Prostate gland (tissue), 2 donors: ENCODE measurements around the gene TEN1.

Experiments
- POLR2A ChIP-seq: fragments of 450-650 bp; IDR thresholded peaks from one replicate; pipeline ENCODE4 v1.6.1; 2016; ENCODE audit warnings: antibody characterized with exemption, mild to moderate bottlenecking
- TF ChIP-seq, protein P1 (sequence below), 4 experiments: fragments of 200-600 bp in 2 of 4; fragments of 450-650 bp in 2 of 4; sonication (generic) in 2 of 4; IDR thresholded peaks; 1 replicate in 3 of 4; 2 replicates in 1 of 4; pipeline ENCODE4 v1.5.1; 2016 to 2019; ENCODE audit warnings: antibody characterized with exemption in 4 of 4, mild to moderate bottlenecking in 2 of 4, moderate library complexity in 2 of 4

DNA sequence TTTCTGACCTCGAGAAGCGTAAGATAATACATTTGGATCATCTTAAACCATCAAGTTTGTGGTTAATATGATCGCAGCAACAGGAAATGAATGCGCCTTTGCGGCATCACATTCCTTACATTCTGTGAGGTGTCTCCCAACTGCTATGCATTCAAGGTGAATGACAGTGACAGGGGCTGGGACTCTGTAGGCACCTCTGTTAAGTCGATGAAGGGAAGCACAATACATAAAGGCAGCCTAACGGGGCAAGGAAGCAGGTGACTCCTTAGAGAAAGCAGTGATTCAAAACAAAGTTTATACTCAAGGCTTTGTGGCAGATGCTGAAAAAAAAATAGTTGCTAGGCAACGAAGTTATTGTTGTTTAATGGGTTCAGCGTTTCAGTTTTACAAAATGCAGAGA lies 69.7 kb downstream of the TEN1 start:
- TF ChIP-seq, protein P1, sequence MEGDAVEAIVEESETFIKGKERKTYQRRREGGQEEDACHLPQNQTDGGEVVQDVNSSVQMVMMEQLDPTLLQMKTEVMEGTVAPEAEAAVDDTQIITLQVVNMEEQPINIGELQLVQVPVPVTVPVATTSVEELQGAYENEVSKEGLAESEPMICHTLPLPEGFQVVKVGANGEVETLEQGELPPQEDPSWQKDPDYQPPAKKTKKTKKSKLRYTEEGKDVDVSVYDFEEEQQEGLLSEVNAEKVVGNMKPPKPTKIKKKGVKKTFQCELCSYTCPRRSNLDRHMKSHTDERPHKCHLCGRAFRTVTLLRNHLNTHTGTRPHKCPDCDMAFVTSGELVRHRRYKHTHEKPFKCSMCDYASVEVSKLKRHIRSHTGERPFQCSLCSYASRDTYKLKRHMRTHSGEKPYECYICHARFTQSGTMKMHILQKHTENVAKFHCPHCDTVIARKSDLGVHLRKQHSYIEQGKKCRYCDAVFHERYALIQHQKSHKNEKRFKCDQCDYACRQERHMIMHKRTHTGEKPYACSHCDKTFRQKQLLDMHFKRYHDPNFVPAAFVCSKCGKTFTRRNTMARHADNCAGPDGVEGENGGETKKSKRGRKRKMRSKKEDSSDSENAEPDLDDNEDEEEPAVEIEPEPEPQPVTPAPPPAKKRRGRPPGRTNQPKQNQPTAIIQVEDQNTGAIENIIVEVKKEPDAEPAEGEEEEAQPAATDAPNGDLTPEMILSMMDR (IDR thresholded peaks at IDR 0.05), result no peak
- no peak for TF ChIP-seq POLR2A
